SKM-1 treated with dmso at 0.1 percent for 144 hours (cell line): ENCODE measurements around the gene PTH1R.
"Not testable (repeated sequence)": the region's sequence is repeated elsewhere in the genome, so short reads cannot be mapped to it uniquely, and the experiment has no call there.

Experiments
- DNase-seq: peaks from one replicate; lab custom pipeline; 2025; ENCODE audit not compliant: unreplicated experiment; lab: John Stamatoyannopoulos, UW

The PTH1R gene

GRCh38 chr3:46909535-46910161, 32.1 kb downstream of the PTH1R start:
- peak; percentile 82 for DNase-seq

- no peak for DNase-seq
Observed at GRCh38 chr3:46910166-46910760, 32.7 kb downstream of the PTH1R start.

- DNase-seq: not testable (repeated sequence)
Observed at GRCh38 chr3:46910914-46911313, 33.4 kb downstream of the PTH1R start.

GRCh38 chr3:46912986-46913385, 35.5 kb downstream of the PTH1R start:
- no peak for DNase-seq

GRCh38 chr3:46913644-46914043, 36.1 kb downstream of the PTH1R start:
- no peak for DNase-seq

- no peak for DNase-seq
Observed at GRCh38 chr3:46914849-46915248, 37.3 kb downstream of the PTH1R start.

- no peak for DNase-seq
Observed at GRCh38 chr3:46915297-46915822, 37.8 kb downstream of the PTH1R start.

- no peak for DNase-seq
Observed at GRCh38 chr3:46916278-46916677, 38.8 kb downstream of the PTH1R start.

- no peak for DNase-seq
Observed at GRCh38 chr3:46916799-46917198, 39.3 kb downstream of the PTH1R start.

- DNase-seq: no peak
Observed at GRCh38 chr3:46917257-46917656, 39.7 kb downstream of the PTH1R start.

GRCh38 chr3:46918202-46918601, 40.7 kb downstream of the PTH1R start:
- DNase-seq: no peak

GRCh38 chr3:46918634-46919033, 41.1 kb downstream of the PTH1R start:
- no peak for DNase-seq

- DNase-seq: no peak
Observed at GRCh38 chr3:46921041-46921440, 43.5 kb downstream of the PTH1R start.

GRCh38 chr3:46921871-46922271, 44.4 kb downstream of the PTH1R start:
- DNase-seq: no peak

- DNase-seq: no peak
Observed at GRCh38 chr3:46922426-46922825, 44.9 kb downstream of the PTH1R start.

- DNase-seq: no peak
Observed at GRCh38 chr3:46922871-46923558, 45.5 kb downstream of the PTH1R start.

GRCh38 chr3:46923559-46924350, 46.2 kb downstream of the PTH1R start:
- DNase-seq: peak; percentile 10

GRCh38 chr3:46924921-46925584, 47.5 kb downstream of the PTH1R start:
- no peak for DNase-seq

GRCh38 chr3:46925585-46925934, 48.0 kb downstream of the PTH1R start:
- no peak for DNase-seq

- no peak for DNase-seq
Observed at GRCh38 chr3:46926039-46926438, 48.5 kb downstream of the PTH1R start.

- no peak for DNase-seq
Observed at GRCh38 chr3:46926447-46926846, 48.9 kb downstream of the PTH1R start.
